NCI-H1694 treated with DMSO at 0.1 percent for 48 hours (cell line): Measurements from ENCODE around the gene GRAPL.
"Not testable (repeated sequence)": the region's sequence is repeated elsewhere in the genome, so short reads cannot be mapped to it uniquely, and the experiment has no call there.

Experiments used
- DNase-seq: peaks from one replicate; lab custom pipeline; 2025; lab: John Stamatoyannopoulos, UW

GRAPL gene

DNA sequence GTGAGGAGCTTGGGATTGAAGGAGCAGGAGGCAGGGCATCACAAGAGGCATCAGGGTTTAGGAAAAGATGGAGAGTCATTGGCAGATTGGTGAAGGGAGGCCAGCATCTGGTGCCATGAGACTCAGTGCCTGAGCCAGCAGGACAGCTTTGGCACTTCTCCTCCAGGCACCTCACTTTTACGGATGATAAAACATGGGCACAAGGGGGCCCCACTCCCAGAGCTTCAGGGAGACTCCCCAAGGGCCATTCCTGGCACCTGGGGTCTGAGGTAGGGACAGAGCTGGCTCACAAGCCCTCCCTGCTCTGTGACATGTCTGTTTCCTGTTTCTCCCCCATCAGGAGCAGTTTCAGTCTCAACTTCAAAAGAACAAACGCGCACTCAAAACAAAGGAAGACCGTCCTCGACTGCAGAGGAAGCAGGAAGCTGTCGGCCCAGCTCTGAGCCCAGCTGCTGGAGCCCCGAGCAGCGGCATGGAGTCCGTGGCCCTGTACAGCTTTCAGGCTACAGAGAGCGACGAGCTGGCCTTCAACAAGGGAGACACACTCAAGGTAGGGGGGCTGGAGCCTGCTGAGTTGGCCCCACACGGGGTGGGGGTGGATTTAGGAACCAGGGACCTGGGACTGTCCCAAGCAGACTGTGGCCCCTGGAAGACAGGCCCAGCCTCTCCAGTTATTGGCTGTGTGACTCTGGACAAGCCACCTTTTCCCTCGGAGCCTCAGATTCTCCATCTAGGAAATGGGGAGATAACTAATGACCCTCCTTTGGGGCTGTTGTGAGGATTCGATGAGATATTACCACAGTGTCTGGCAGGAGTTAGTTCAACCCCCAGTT is at the start of gene GRAPL:
TSS of gene GRAPL (plus strand) at position 442 of the 833 bp plus-strand sequence. CDS start at position 473, 31 bp downstream.
- not testable (repeated sequence) for DNase-seq

DNA sequence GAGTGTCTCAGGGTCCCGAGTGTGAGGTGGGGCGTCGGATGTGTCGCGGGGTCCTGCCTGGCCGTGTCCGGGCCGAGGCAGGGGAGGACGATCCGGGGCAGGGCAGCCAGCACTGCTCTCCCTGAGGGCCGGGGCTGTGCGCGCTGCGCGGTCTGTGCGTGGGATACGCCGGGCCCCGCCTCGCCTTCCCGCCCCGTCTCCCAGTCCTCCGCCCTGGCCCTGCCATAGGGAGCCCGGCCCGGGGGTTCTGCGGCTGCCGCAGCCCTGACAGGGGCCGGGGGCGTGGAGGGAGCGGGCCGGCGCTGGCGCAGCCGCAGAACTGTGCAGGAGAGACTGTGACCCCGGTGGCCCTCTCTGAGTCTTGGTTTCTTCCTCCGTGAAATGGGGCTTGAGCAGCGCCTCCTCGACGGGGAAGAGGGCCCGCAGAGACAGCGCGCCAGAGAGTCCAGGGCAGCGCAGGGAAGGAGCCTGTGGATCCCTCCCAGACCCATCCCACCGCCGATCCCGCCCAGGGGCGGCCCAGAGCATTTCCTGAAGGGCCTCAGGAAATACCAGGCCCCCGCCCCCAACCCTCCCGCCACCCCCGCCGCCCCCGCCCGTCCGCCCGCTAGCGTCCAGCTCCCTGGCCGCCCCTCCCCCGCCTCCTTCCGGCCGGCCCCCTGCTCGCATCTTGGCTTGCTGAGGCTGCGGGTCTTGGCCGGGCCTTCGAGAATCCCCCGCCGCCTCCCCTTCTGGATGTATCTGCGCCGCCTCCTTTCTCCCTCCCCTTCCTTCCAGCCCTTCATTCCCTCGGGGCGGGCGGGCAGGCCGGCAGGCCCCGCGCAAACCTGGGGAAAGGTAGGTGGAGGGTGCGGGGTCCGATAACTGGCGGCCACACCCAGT is 38.3 kb upstream of the GRAPL start:
- not testable (repeated sequence) for DNase-seq

- not testable (repeated sequence) for DNase-seq
Measured at GRCh38 chr17:19090058-19090772, 37.2 kb upstream of the GRAPL start.

- not testable (repeated sequence) for DNase-seq
Measured at GRCh38 chr17:19092737-19093683, 34.4 kb upstream of the GRAPL start.

- not testable (repeated sequence) for DNase-seq
Measured at GRCh38 chr17:19093684-19094438, 33.5 kb upstream of the GRAPL start.

GRCh38 chr17:19108517-19108916 is 18.9 kb upstream of the GRAPL start:
- not testable (repeated sequence) for DNase-seq

DNA sequence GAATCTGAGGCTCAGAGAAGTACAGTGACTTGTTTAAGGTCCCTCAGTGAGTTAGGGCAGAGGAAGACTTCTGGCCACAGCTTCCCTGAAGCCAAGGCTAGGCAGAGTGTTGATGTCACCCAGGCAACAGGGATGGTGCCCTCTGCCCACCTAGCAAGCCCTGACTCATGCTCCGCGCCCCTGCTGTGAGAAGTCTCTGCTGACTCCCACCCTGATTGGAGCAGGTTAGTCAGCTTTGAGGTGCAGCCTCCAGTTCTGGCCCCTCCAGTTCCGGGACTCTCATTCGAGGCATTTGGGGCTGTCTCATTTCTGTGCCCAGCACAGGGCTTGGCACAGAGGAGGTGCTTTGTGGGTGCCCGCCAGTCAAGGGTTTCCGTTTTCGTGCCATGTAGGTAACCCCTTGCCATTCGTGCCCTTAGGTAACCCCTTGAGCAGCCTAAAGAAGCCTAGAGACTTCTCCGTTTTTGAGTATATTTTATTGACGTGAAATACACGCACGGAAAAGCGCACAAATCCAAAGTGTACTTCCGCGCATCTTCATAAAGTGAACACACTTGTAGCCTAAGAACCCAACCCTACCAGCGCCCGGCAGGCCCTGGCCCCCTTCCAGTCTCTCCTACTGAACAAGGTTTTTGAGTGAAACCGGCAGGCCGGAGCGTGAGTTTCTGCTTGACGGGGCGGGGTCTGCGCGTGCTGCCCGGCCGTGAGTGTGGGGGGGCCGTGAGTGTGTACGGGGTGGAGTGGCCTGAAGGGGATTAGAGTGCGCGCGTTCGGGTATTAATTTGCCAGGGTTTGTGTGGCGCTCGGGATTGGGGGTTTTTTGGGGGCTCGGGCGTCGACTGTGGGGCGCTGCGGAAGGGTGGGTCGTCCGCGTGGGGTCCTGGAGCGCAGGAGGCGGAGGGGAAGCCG is 16.9 kb upstream of the GRAPL start:
- DNase-seq, result not testable (repeated sequence)

GRCh38 chr17:19111111-19111711 is 16.2 kb upstream of the GRAPL start:
- not testable (repeated sequence) for DNase-seq

GRCh38 chr17:19111801-19112458 is 15.5 kb upstream of the GRAPL start:
- not testable (repeated sequence) for DNase-seq

DNA sequence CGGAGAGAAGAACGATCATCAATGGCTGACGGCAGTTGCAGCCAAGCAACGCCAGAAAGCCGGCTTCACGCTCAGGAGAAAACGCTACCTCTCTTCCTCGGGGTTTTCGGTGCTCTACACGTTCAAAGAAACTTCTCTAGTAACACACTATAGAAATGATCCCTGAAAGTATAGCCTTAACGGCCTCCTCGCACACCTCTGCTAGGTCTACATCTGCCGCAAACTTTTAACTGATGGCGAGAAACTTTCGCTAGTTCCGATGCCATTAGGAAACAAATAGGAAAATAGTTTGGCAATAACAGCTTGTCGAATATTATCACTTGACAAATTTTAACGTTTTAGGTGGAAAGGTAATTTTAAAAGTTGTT is 14.9 kb upstream of the GRAPL start:
- DNase-seq, result not testable (repeated sequence)

DNA sequence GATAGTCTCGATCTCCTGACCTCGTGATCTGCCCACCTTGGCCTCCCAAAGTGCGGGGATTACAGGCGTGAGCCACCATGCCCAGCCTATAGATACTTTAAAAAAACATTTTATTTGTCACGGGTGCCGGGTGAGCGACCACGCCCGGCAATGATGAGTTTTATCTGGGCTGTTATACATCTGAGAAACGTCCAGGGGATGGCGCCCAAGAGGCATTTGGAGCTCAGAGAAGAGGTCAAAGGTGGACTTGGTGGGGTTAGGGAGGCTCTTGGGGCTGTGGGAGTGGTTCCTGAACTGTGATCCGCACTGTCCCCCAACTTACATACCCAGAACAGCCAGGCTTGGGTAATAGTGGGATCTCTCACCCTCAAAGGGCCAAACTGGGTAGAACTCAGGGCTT is 8.7 kb upstream of the GRAPL start:
- DNase-seq, result not testable (repeated sequence)

DNA sequence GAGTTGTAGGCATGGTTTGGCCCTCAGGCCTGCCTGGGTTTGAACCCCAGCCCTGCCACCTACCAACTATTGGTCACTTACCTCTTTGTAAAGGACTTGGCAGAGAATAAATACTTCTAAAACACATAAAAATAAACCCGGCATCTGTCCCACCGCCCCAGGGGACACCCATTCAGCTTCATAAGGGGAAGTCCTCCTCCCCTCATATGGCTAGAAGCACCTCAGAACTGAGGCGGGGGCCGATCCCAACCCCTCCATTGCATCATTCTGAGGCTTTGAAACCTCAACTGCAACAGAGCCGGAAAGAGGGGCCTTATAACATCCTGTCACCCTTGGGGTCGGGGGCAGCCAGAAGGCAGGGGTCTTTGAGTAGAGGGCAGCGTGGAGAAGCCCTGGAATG is 2.1 kb upstream of the GRAPL start:
- not testable (repeated sequence) for DNase-seq

DNA sequence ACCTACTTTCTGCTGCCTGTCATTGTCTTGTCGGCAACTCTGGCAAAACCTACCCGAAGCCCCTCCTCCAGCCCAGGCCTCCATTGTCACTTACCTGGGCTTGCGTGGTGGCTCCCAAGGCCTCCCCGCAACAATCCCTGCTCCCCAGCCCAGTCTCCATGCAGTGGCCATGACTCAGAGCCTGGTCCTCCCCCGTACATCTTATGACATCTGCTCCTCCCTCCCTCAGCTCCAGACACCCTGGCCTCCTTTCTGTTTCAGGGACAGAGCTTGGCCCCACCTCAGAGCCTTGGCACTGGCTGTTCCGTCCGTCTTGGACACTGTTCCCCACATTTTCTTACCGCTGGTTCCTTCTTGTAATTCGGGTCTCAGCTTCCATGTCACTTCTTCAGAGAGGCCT is 2.1 kb downstream of the GRAPL start:
- not testable (repeated sequence) for DNase-seq

GRCh38 chr17:19131108-19131507 is 3.7 kb downstream of the GRAPL start:
- not testable (repeated sequence) for DNase-seq

- not testable (repeated sequence) for DNase-seq
Measured at GRCh38 chr17:19131772-19132171, 4.4 kb downstream of the GRAPL start.

DNA sequence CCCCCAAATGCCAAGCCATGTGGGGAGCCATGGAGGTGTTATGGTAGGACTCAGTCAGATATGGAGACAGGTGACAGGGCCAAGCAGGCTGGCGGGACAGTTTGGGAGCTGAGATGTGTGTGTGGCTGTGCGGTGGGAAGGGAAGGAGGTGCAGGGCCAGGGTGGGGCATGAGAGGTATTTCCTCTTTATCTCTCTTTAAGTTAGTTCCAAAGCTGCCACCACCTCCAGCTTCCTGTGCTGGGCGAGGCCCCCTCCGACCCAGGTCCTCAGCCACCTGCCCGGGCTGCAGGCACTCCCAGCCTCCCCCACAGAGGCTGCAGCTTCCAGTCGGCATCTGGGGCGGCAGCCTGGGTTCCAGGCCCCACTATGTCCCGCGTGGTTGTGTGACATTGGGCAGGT is 6.4 kb downstream of the GRAPL start:
- DNase-seq, result not testable (repeated sequence)

- DNase-seq, result not testable (repeated sequence)
Measured at GRCh38 chr17:19135391-19135790, 8.0 kb downstream of the GRAPL start.

DNA sequence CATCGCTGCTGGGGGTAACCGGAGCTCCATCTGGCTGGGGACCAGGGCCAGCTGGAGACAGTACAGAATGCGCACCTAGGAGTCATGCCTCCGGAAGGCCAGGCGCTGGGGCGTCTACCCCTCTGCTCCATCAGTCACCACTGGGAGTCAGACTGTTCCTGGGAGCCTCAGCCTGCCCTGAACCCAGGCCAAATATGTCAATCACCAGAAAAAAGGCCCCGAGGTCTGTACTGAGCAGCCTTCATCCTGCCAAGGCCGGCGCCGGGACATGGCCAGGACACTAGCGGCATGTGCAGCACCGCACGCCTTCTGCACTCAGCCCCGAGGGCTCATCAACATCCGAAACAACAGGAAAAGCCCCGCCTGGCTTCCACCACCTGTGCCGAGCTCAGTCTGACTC is 8.7 kb downstream of the GRAPL start:
- not testable (repeated sequence) for DNase-seq
